HepG2 (cell line): Measurements from ENCODE around the gene BOLL. TPM values are rescaled to one million over a fixed set of nuclear protein-coding genes. Genes with fewer than 3 reads are reported as not detected.

Experiments used
- AGO2 ChIP-seq: fragments of 200-400 bp; formaldehyde crosslinking; optimal IDR thresholded peaks from 2 replicates; pipeline ENCODE3; 2017; ENCODE audit warnings: mild to moderate bottlenecking, low read depth, low read length, moderate library complexity
- CC2D1A ChIP-seq: sonication (generic); formaldehyde crosslinking; IDR thresholded peaks from 2 replicates; pipeline ENCODE4 v1.8.1; 2023; ENCODE audit warnings: mild to moderate bottlenecking, missing genetic modification reagents
- CREBL2 ChIP-seq: sonication (generic); formaldehyde crosslinking; IDR thresholded peaks from 2 replicates; pipeline ENCODE4 v1.8.1; 2023; ENCODE audit warnings: missing genetic modification reagents, mild to moderate bottlenecking, borderline replicate concordance
- DBP ChIP-seq: sonication (generic); formaldehyde crosslinking; IDR thresholded peaks from 2 replicates; pipeline ENCODE4 v1.4.0; 2020; ENCODE audit warnings: missing genetic modification reagents; ENCODE audit errors: not compliant biosample characterization
- DRAP1 ChIP-seq: IDR thresholded peaks from 2 replicates; pipeline ENCODE4 v1.6.1; 2016; ENCODE audit warnings: missing genetic modification reagents, missing compliant biosample characterization
- GZF1 ChIP-seq: sonication (generic); formaldehyde crosslinking; IDR thresholded peaks from 2 replicates; pipeline ENCODE4 v1.5.1; 2020; ENCODE audit warnings: mild to moderate bottlenecking, missing genetic modification reagents
- IRF1 ChIP-seq: sonication (generic); formaldehyde crosslinking; IDR thresholded peaks from 2 replicates; pipeline ENCODE4 v1.4.0; 2020; ENCODE audit warnings: low read depth, mild to moderate bottlenecking, missing genetic modification reagents
- MTF1 ChIP-seq: sonication (generic); formaldehyde crosslinking; IDR thresholded peaks from 2 replicates; pipeline ENCODE4 v1.5.0; 2020; ENCODE audit warnings: missing genetic modification reagents
- NFATC3 ChIP-seq: sonication (generic); formaldehyde crosslinking; IDR thresholded peaks from 2 replicates; pipeline ENCODE4 v1.5.1; 2020; ENCODE audit warnings: mild to moderate bottlenecking, missing genetic modification reagents
- PITX1 ChIP-seq: sonication (generic); formaldehyde crosslinking; IDR thresholded peaks from 2 replicates; pipeline ENCODE4 v1.5.1; 2020; ENCODE audit warnings: mild to moderate bottlenecking, missing genetic modification reagents
- PLRG1 ChIP-seq: fragments of 450-650 bp; conservative IDR thresholded peaks from 2 replicates; pipeline ENCODE4 v1.6.1; 2016
- POLR2AphosphoS2 ChIP-seq: IDR thresholded peaks from 2 replicates; pipeline ENCODE4 v1.6.1; 2011; ENCODE audit warnings: low read depth, low read length, improper control_type of control experiment
- SMARCE1 ChIP-seq: fragments of 450-650 bp; IDR thresholded peaks from 2 replicates; pipeline ENCODE4 v1.6.1; 2017; ENCODE audit warnings: borderline replicate concordance
- SP4 ChIP-seq: sonication (generic); formaldehyde crosslinking; IDR thresholded peaks from 2 replicates; pipeline ENCODE4 v1.8.1; 2023; ENCODE audit warnings: mild to moderate bottlenecking, missing genetic modification reagents
- SPEN ChIP-seq: sonication (generic); formaldehyde crosslinking; IDR thresholded peaks from 2 replicates; pipeline ENCODE4 v1.5.1; 2020; ENCODE audit warnings: low read depth, mild to moderate bottlenecking, missing genetic modification reagents
- SSRP1 ChIP-seq: IDR thresholded peaks from 2 replicates; pipeline ENCODE4 v1.6.1; 2016; ENCODE audit warnings: control low read depth
- TBP ChIP-seq: sonication (generic); formaldehyde crosslinking; IDR thresholded peaks from 2 replicates; pipeline ENCODE4 v1.5.0; 2020; ENCODE audit warnings: missing genetic modification reagents
- TEAD3 ChIP-seq: optimal IDR thresholded peaks from 2 replicates; pipeline ENCODE3; 2016; ENCODE audit warnings: borderline replicate concordance
- ZBTB20 ChIP-seq: sonication (generic); formaldehyde crosslinking; IDR thresholded peaks from 2 replicates; pipeline ENCODE4 v1.8.1; 2023; ENCODE audit warnings: missing genetic modification reagents, low read depth, mild to moderate bottlenecking, borderline replicate concordance
- ZNF615 ChIP-seq: sonication (generic); formaldehyde crosslinking; IDR thresholded peaks from 2 replicates; pipeline ENCODE4 v1.5.0; 2020; ENCODE audit warnings: mild to moderate bottlenecking, missing genetic modification reagents, borderline replicate concordance
- ZNF770 ChIP-seq: sonication (generic); formaldehyde crosslinking; IDR thresholded peaks from 2 replicates; pipeline ENCODE4 v1.5.0; 2020; ENCODE audit warnings: mild to moderate bottlenecking, missing genetic modification reagents
- ZNF776 ChIP-seq: sonication (generic); formaldehyde crosslinking; IDR thresholded peaks from 2 replicates; pipeline ENCODE4 v1.4.0; 2020; ENCODE audit warnings: mild to moderate bottlenecking, missing genetic modification reagents
- ZUFSP ChIP-seq: sonication (generic); formaldehyde crosslinking; IDR thresholded peaks from 2 replicates; pipeline ENCODE4 v1.9.0; 2021; ENCODE audit warnings: missing genetic modification reagents, mild to moderate bottlenecking, borderline replicate concordance
- polyA plus RNA-seq, 8 experiments: library from polyadenylated mRNA; depleted of rRNA in 3 of 8; stranded (reverse) in 7 of 8; unstranded in 1 of 8; fragments of >200 nt; fragmentation: Illumina TruSeq in 4 of 8; extraction: Trizol in 4 of 8; gene quantifications; 2 replicates each; pipeline versions ENCODE4 v1.2.1 to v1.2.3, GENCODE V29; 2011 to 2016; ENCODE audit warnings: low read depth in 4 of 8, missing spikeins in 1 of 8, mixed read lengths in 1 of 8; ENCODE audit not compliant: insufficient read depth in 1 of 8
- total RNA-seq, 5 experiments: library from RNA; depleted of rRNA; stranded (reverse); fragments of >200 nt; fragmentation: Illumina TruSeq; extraction: Trizol; gene quantifications; 2 replicates each; pipeline ENCODE4 v1.2.3, GENCODE V29; 2016; ENCODE audit warnings: low read depth in 1 of 5

Gene BOLL
- total and polyA plus RNA-seq, 2 of the 13 experiments (the other 11 are each of a cell fraction or from before 2014, with no cell fraction given) = not detected

GRCh38 chr2:197705912-197706838 is 78.9 kb downstream of the BOLL start (continued):
- TF ChIP-seq ZUFSP (CRISPR knock-in tag) = no peak
- TF ChIP-seq NFATC3 = no peak
- no peak; the same call in 1 of the 2 replicates for TF ChIP-seq GZF1 (CRISPR knock-in tag)
- TF ChIP-seq PLRG1 = no peak
- TF ChIP-seq SPEN = no peak
- TF ChIP-seq SSRP1 = no peak
- no peak for TF ChIP-seq TBP (CRISPR knock-in tag)
- TF ChIP-seq CREBL2 (CRISPR knock-in tag) = no peak
- no peak for TF ChIP-seq ZNF615 (CRISPR knock-in tag)
- TF ChIP-seq DRAP1 (CRISPR knock-in tag) = no peak
- TF ChIP-seq PITX1 (CRISPR knock-in tag) = no peak
- TF ChIP-seq POLR2AphosphoS2 = no peak
- TF ChIP-seq MTF1 (CRISPR knock-in tag) = no peak
- 0 out of 2 replicates have a peak, but pooled peaks have one; percentile 20 for TF ChIP-seq SP4 (CRISPR knock-in tag)
- no peak for TF ChIP-seq ZBTB20
- TF ChIP-seq TEAD3 (CRISPR knock-in tag) = no peak
- no peak for TF ChIP-seq CC2D1A (CRISPR knock-in tag)
- TF ChIP-seq DBP (CRISPR knock-in tag) = no peak
- no peak for TF ChIP-seq IRF1 (CRISPR knock-in tag)
- 0 out of 2 replicates have a peak, but pooled peaks have one; percentile 2 for TF ChIP-seq ZNF770 (CRISPR knock-in tag)
- no peak for TF ChIP-seq ZNF776 (CRISPR knock-in tag)
- TF ChIP-seq AGO2 = no peak
- no peak for TF ChIP-seq SMARCE1
